Measurements from ENCODE around the gene TCF23. TPM values are rescaled to one million over a fixed set of nuclear protein-coding genes. Genes with fewer than 3 reads are reported as not detected.

The TCF23 gene
- total RNA-seq, 1 experiment from 2014 or later: not detected

DNA sequence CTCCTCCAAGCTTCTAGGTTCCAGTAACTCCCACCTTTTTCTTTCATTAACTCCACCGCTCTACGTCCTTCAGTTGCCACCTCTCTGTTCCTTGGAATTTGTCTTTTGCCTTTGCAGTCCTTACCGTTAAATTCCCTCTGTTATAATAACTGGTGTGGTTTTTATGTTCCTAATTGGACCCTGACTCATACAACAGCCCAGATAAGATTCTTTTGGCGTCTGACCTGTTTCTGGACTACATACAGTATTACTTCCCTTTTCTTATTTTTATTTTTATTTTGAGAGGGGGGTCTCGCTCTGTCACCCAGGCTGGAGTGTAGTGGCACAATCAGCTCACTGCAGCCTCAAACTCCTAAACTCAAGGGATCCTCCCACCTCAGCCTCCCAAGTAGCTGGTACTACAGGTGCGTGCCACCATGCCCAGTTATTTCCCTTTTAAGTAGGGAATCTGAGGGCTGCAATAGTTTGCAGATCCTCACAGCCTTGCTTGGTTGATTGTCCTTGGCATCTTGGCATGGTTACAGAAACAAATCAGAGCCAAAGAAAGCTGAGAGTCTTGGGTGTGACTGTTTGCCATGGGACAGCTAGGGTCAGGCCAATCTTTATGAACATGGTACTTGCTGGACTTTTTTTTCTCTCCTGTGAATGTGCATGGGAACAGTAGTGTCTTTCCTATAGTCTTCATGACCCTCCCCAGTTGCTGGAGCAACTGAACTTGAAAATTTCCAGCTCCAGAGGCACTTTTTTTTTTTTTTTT, 22.0 kb downstream of the TCF23 start:
- Histone ChIP-seq H3K27me3 (ENCODE audit: insufficient read depth, low read depth) (peaks cover 17% of the 10 kb centered on the region; the same call in 1 of the 2 replicates), H3K36me3 (ENCODE audit: low read depth) (no peaks in the 10 kb centered on the region), H3K9me3 (ENCODE audit: insufficient read depth, low read depth) (no peaks in the 10 kb centered on the region), H3K4me1 (replicated peaks; ENCODE audit: insufficient read depth) (no peaks in the 10 kb centered on the region), H3K27ac (no peak overlapping the region), H3K79me2 (ENCODE audit: low read depth) (no peaks in the 10 kb centered on the region), H3F3A (ENCODE audit: insufficient read depth, low read depth) (no peaks in the 10 kb centered on the region), H2AFZ (no peak overlapping the region), H4K20me1 (ENCODE audit: insufficient read depth) (no peaks in the 10 kb centered on the region), H3K4me3 (no peak overlapping the region), H3K9me2 (ENCODE audit: insufficient read depth) (no peaks in the 10 kb centered on the region), H3K4me2 (no peak overlapping the region)
- DNase-seq: no peak
- ChIA-PET POLR2A (ENCODE audit: unreplicated experiment) (interaction anchor here (0.5 kb wide), 1 partner anchor 123 kb away, joined by 22 read pairs; no protein-coding TSS in a partner anchor), CTCF (interaction anchor here (0.6 to 0.7 kb wide), 3 partner anchors 37 to 132 kb away, joined by 3 to 18 read pairs (median 9); no protein-coding TSS in a partner anchor)
- no TSS peak for BruUV-seq (replicated peaks)
- intact Hi-C loops (cut with micrococcal nuclease; ENCODE audit: unreplicated experiment): no loop called here
- TF ChIP-seq, protein P1, sequence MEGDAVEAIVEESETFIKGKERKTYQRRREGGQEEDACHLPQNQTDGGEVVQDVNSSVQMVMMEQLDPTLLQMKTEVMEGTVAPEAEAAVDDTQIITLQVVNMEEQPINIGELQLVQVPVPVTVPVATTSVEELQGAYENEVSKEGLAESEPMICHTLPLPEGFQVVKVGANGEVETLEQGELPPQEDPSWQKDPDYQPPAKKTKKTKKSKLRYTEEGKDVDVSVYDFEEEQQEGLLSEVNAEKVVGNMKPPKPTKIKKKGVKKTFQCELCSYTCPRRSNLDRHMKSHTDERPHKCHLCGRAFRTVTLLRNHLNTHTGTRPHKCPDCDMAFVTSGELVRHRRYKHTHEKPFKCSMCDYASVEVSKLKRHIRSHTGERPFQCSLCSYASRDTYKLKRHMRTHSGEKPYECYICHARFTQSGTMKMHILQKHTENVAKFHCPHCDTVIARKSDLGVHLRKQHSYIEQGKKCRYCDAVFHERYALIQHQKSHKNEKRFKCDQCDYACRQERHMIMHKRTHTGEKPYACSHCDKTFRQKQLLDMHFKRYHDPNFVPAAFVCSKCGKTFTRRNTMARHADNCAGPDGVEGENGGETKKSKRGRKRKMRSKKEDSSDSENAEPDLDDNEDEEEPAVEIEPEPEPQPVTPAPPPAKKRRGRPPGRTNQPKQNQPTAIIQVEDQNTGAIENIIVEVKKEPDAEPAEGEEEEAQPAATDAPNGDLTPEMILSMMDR (conservative IDR thresholded peaks at IDR 0.05): no peak
- no peak for TF ChIP-seq EZH2 (IDR thresholded peaks at IDR 0.05; ENCODE audit: low read depth)

DNA sequence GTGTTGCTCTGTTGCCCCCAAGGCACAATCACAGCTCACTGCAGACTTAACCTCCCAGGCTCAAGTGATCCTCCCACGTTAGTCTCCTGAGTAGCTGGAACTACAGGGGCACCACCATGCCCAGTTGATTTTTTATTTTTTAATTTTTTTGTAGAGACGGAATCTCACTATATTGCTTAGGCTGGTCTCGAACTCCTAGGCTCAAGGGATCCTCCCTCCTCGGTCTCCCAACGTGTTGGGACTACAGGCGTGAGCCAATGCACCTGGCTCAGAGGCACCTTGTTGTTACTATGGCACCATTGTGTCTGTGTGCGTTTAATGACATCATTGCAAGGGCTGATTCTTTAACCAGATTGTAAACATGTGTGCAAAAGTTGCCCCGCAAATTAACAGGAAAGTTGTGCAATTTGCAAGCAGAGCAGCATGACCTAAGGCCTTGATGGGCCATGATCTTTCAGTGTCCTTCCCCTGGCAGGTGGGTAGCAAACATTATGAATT, 22.6 kb downstream of the TCF23 start:
- ChIA-PET CTCF (interaction anchor here (0.6 to 0.7 kb wide), 3 partner anchors 36 to 132 kb away, joined by 3 to 18 read pairs (median 9); no protein-coding TSS in a partner anchor), POLR2A (ENCODE audit: unreplicated experiment) (interaction anchor here (0.5 kb wide), 1 partner anchor 122 kb away, joined by 22 read pairs; no protein-coding TSS in a partner anchor)
- DNase-seq: no peak
- no peaks in the 10 kb centered on the region for H4K20me1 ChIP-seq (ENCODE audit: insufficient read depth)
- no peak overlapping the region for H3K4me3 ChIP-seq
- intact Hi-C loops (cut with micrococcal nuclease; ENCODE audit: unreplicated experiment): no loop called here
- no peak for TF ChIP-seq EZH2 (IDR thresholded peaks at IDR 0.05; ENCODE audit: low read depth)
- TF ChIP-seq, protein P1 (conservative IDR thresholded peaks at IDR 0.05): no peak
- H3K9me2 ChIP-seq (ENCODE audit: insufficient read depth): no peaks in the 10 kb centered on the region
- no peak overlapping the region for H3K27ac ChIP-seq
- H3F3A ChIP-seq (ENCODE audit: insufficient read depth, low read depth): no peaks in the 10 kb centered on the region
- BruUV-seq (replicated peaks): no TSS peak
- H2AFZ ChIP-seq: no peak overlapping the region
- no peaks in the 10 kb centered on the region for H3K9me3 ChIP-seq (ENCODE audit: insufficient read depth, low read depth)
- no peak overlapping the region for H3K4me2 ChIP-seq
- H3K27me3 ChIP-seq (ENCODE audit: insufficient read depth, low read depth): peaks cover 17% of the 10 kb centered on the region; the same call in 1 of the 2 replicates
- no peaks in the 10 kb centered on the region for H3K79me2 ChIP-seq (ENCODE audit: low read depth)
- no peaks in the 10 kb centered on the region for H3K4me1 ChIP-seq (replicated peaks; ENCODE audit: insufficient read depth)
- no peaks in the 10 kb centered on the region for H3K36me3 ChIP-seq (ENCODE audit: low read depth)

DNA sequence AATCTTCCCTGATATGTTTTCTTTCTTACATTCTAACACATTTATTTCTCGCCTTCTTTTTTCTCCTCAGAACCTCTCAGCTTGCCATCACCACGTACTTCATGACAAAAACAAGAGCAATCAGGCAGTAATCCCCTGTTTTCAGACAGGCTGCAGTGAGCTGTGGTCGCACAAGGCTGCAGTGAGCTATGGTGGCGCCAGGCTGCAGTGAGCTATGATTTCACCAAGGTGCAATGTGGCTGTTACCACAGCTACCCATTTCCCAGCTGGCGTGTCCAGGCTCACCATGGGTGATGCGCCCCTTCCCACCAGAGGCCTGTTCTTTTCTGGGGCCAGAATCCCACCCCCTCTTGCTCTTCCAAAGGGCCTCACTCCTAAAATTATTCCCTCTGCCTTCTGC, 25.8 kb downstream of the TCF23 start:
- DNase-seq: no peak
- ChIA-PET CTCF (no interaction called here), POLR2A (ENCODE audit: unreplicated experiment) (no interaction called here)
- no TSS peak for BruUV-seq (replicated peaks)
- H3F3A ChIP-seq (ENCODE audit: insufficient read depth, low read depth): no peaks in the 10 kb centered on the region
- H3K27me3 ChIP-seq (ENCODE audit: insufficient read depth, low read depth): peaks cover 17% of the 10 kb centered on the region; the same call in 1 of the 2 replicates
- no peaks in the 10 kb centered on the region for H3K9me3 ChIP-seq (ENCODE audit: insufficient read depth, low read depth)
- H3K36me3 ChIP-seq (ENCODE audit: low read depth): no peaks in the 10 kb centered on the region
- no peak overlapping the region for H2AFZ ChIP-seq
- no peak overlapping the region for H3K27ac ChIP-seq
- intact Hi-C loops (cut with micrococcal nuclease; ENCODE audit: unreplicated experiment): no loop called here
- TF ChIP-seq EZH2 (IDR thresholded peaks at IDR 0.05; ENCODE audit: low read depth): no peak
- H3K4me3 ChIP-seq: no peak overlapping the region
- H3K9me2 ChIP-seq (ENCODE audit: insufficient read depth): no peaks in the 10 kb centered on the region
- no peaks in the 10 kb centered on the region for H4K20me1 ChIP-seq (ENCODE audit: insufficient read depth)
- no peaks in the 10 kb centered on the region for H3K4me1 ChIP-seq (replicated peaks; ENCODE audit: insufficient read depth)
- H3K79me2 ChIP-seq (ENCODE audit: low read depth): no peaks in the 10 kb centered on the region
- H3K4me2 ChIP-seq: no peak overlapping the region

All from PC-9 (cell line).